GM21515 (cell line): ENCODE results near the gene OSTN.

Experiments
- ATAC-seq: cut with Tn5 transposase; IDR thresholded peaks from one replicate; pipeline ENCODE4 v1.9.1; 2021; ENCODE audit not compliant: unreplicated experiment

OSTN gene

DNA sequence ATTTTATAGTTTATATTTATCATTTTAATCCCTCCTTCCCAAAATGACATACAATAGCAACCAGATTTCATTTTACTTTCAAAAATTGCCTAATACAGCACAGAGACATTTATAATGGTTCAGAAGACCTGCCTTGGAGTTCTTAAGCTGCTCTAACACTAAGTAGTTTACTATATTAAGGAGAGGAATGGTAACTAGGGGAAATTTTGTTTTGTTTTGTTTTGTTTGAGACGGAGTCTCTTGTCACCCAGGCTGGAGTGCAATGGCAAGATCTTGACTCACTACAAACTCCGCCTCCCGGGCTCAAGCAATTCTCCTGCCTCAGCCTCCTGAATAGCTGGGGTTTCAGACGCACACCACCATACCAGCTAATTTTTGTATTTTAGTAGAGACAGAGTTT, 107.4 kb downstream of the OSTN start:
- ATAC-seq: no peak

DNA sequence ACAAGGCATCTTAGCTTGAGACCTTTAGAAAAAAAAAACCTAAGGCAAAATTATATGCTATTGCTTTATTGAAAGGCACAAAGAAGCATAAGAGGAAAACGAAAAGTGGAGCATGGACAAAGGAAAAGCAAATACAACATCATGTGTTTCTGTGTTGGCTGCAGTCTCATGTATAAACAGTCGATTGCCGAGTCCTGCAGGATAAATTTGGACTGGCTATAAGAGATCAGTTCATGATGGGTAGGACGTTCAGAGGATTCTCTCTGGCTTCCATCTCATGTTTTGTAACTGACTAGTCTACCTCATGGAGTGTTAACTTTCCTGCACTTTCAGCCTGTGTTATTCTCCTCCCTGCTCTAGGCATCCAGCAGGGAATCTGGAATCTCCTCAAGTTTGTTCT, 108.3 kb downstream of the OSTN start:
- ATAC-seq: no peak

DNA sequence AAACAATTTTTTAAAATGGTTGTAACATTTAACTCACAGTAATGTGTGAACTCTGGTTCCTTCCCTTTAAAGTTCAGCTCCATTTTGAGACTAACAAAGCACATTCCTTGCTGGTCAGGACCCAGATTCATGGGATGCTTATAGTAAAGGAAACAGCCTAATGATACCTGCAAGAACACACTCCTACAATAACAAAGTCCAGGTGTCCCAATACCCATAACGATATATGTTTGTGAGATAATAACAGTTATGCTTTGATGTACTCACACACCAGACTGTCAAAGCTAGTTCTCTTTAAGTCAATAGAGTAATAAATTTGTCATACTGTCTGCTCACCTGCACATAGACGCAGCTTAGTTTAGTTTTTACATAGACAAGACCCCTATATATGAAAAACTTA, 114.3 kb downstream of the OSTN start:
- no peak for ATAC-seq

DNA sequence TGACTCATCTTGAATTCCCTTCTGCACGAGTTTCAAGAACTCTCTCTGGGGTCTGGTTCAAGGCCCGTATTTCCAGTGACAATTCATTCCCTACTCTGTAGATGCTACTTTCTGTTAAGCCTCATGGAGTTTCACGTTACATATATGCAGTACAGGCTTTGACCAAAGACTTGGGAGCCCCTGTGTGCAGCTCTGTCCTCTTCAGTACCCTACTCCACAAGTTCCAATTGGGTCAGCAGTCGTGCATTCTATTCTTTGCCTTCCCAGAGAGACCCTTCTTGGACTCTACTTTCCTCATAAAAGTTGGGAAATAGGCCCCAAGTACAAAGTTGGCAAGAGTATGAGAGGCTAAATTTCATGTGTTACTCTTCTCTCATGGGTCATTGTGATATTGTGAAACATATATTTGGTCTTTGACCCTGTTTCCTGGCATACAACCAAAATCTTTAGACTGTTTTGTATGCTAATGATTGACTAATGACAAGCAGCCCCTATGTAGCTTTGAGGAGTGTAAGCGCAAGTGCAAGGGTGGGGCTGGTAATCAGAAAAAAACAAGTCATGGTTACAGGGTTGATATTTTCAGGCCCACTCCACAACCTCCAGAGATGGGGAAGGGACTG, 115.2 kb downstream of the OSTN start:
- ATAC-seq: no peak
